A673 (cell line): ENCODE data around the gene TSPAN5.

Source experiments
- CTCF ChIP-seq: fragments of 300-800, 200-600 bp; sonication (generic); conservative IDR thresholded peaks from 2 replicates; pipeline ENCODE4 v1.5.1; 2017; ENCODE audit warnings: low read depth, mild to moderate bottlenecking, antibody characterized with exemption, low read length, moderate library complexity, mixed read lengths
- EZH2 ChIP-seq: fragments of 200-600 bp; sonication (generic); IDR thresholded peaks from 2 replicates; pipeline ENCODE4 v1.6.1; 2017; ENCODE audit warnings: borderline replicate concordance, low read depth, mild to moderate bottlenecking, mixed read lengths, antibody characterized with exemption, low read length; ENCODE audit not compliant: poor library complexity, severe bottlenecking

- TF ChIP-seq CTCF (no peak), EZH2 (no peak)
Observed at GRCh38 chr4:98656443-98656842, 2.0 kb downstream of the TSPAN5 start.
